Uterus (tissue), 4 donors: ENCODE results near the gene TNFRSF4. TPM values are rescaled to one million over a fixed set of nuclear protein-coding genes. Genes with fewer than 3 reads are reported as not detected.

Source experiments
- DNase-seq, 2 donors: peaks; one replicate each; pipeline ENCODE4 v3.0.0-alpha.2; 2019 to 2020
- H3K27ac ChIP-seq, 2 donors: fragments of 200-600 bp; sonication (generic); 1 replicate in 1 of 2; 2 replicates in 1 of 2; pipeline ENCODE4 v1.5.1; 2016 to 2018
- H3K27me3 ChIP-seq, 2 donors: fragments of 200-600 bp; sonication (generic); one replicate each; pipeline ENCODE4 v1.5.1; 2018 to 2019; ENCODE audit warnings: control low read depth in 1 of 2
- H3K36me3 ChIP-seq, 2 donors: fragments of 200-600 bp; sonication (generic); one replicate each; pipeline ENCODE4 v1.5.1; 2019; ENCODE audit warnings: control low read depth in 1 of 2
- H3K4me1 ChIP-seq, 2 donors: fragments of 200-600 bp; sonication (generic); one replicate each; pipeline ENCODE4 v1.5.1; 2018 to 2019; ENCODE audit warnings: control low read depth in 1 of 2
- H3K4me3 ChIP-seq, 2 donors: fragments of 200-600 bp; sonication (generic); 1 replicate in 1 of 2; 2 replicates in 1 of 2; pipeline ENCODE4 v1.5.1; 2018 to 2019; ENCODE audit warnings: mild to moderate bottlenecking in 1 of 2
- H3K9me3 ChIP-seq, 2 donors: fragments of 200-600 bp; sonication (generic); one replicate each; pipeline ENCODE4 v1.5.1; 2019; ENCODE audit warnings: control low read depth in 1 of 2
- CTCF ChIP-seq, 4 experiments: fragments of 200-600 bp in 2 of 4; fragments of 450-650 bp in 2 of 4; sonication (generic) in 2 of 4; IDR thresholded peaks; one replicate each; pipeline ENCODE4 v1.5.1; 2016 to 2019; ENCODE audit warnings: antibody characterized with exemption in 4 of 4, mild to moderate bottlenecking in 2 of 4, moderate library complexity in 1 of 4
- POLR2A ChIP-seq, 2 donors: fragments of 450-650 bp; IDR thresholded peaks; one replicate each; pipeline ENCODE4 v1.6.1; 2016; ENCODE audit warnings: antibody characterized with exemption in 2 of 2, mild to moderate bottlenecking in 1 of 2, moderate library complexity in 1 of 2
- intact Hi-C: fragments of 100-400 bp; cut with DNase I; formaldehyde crosslinking; loops from one replicate; pipeline ENCODE4 v1.15.1; 2023; ENCODE audit warnings: low total_unique reads
- total RNA-seq, 4 donors: library from RNA; depleted of rRNA in 3 of 4; stranded (reverse); fragments of >200 nt in 3 of 4; gene quantifications; one replicate each; pipeline versions ENCODE4 v1.1.0 to v1.2.4, GENCODE V29; 2014 to 2023
- donor health status: DM: yes; HTN: yes; CAD: no.

Gene TNFRSF4
- total RNA-seq, 4 donors from 2014 or later, result 1.3 to 1.5 TPM; not detected in 2

GRCh38 chr1:1183221-1183747, 30.7 kb downstream of the TNFRSF4 start:
- intact Hi-C loops, result no loop called here
- no peak for DNase-seq
- H3K27ac ChIP-seq, result no peak overlapping the region
- H3K4me3 ChIP-seq, result no peak overlapping the region
- TF ChIP-seq POLR2A (IDR thresholded peaks at IDR 0.05), result no peak
- no peak for TF ChIP-seq CTCF (IDR thresholded peaks at IDR 0.05)
- H3K4me1 ChIP-seq, result no peaks in the 10 kb centered on the region
- H3K27me3 ChIP-seq, result no peaks in the 10 kb centered on the region
- H3K9me3 ChIP-seq, result no peaks in the 10 kb centered on the region
- H3K36me3 ChIP-seq, result no peaks in the 10 kb centered on the region

- H3K9me3 ChIP-seq, result no peaks in the 10 kb centered on the region
- H3K27me3 ChIP-seq, result no peaks in the 10 kb centered on the region
- H3K36me3 ChIP-seq, result no peaks in the 10 kb centered on the region
- no peak for TF ChIP-seq POLR2A (IDR thresholded peaks at IDR 0.05)
- no peak for TF ChIP-seq CTCF (IDR thresholded peaks at IDR 0.05)
- intact Hi-C loops, result no loop called here
- H3K4me3 ChIP-seq, result no peak overlapping the region
- no peaks in the 10 kb centered on the region for H3K4me1 ChIP-seq
- DNase-seq, result no peak
- H3K27ac ChIP-seq, result no peak overlapping the region
These were observed 31.3 kb downstream of the TNFRSF4 start for GRCh38 chr1:1182491-1183220.

GRCh38 chr1:1181938-1182410, 32.0 kb downstream of the TNFRSF4 start:
- H3K9me3 ChIP-seq, result no peaks in the 10 kb centered on the region

GRCh38 chr1:1181129-1181937, 32.6 kb downstream of the TNFRSF4 start:
- H3K36me3 ChIP-seq, result no peaks in the 10 kb centered on the region
- H3K4me1 ChIP-seq, result no peaks in the 10 kb centered on the region
- intact Hi-C loops, result no loop called here
- H3K9me3 ChIP-seq, result no peaks in the 10 kb centered on the region
- DNase-seq, result no peak
- no peak overlapping the region for H3K27ac ChIP-seq
- H3K4me3 ChIP-seq, result no peak overlapping the region
- no peaks in the 10 kb centered on the region for H3K27me3 ChIP-seq
- TF ChIP-seq CTCF (IDR thresholded peaks at IDR 0.05), result no peak
- no peak for TF ChIP-seq POLR2A (IDR thresholded peaks at IDR 0.05)

More at GRCh38 chr1:1181938-1182410, 32.0 kb downstream of the TNFRSF4 start:
- Histone ChIP-seq H3K4me1 (no peaks in the 10 kb centered on the region), H3K4me3 (no peak overlapping the region), H3K36me3 (no peaks in the 10 kb centered on the region), H3K27me3 (no peaks in the 10 kb centered on the region), H3K27ac (no peak overlapping the region)
- intact Hi-C loops, result no loop called here
- TF ChIP-seq POLR2A (IDR thresholded peaks at IDR 0.05) (no peak), CTCF (IDR thresholded peaks at IDR 0.05) (no peak)
- DNase-seq, result no peak
